Heart right ventricle (tissue), 16 donors: ENCODE data around the gene PKHD1. TPM values are rescaled to one million over a fixed set of nuclear protein-coding genes. Genes with fewer than 3 reads are reported as not detected.

ENCODE experiments used
- ATAC-seq, 8 donors: fragments of 200-7000 bp; cut with Tn5 transposase; one replicate each; pipeline ENCODE4 v1.9.1; 2020; ENCODE audit warnings: mild to moderate bottlenecking in 8 of 8, moderate library complexity in 8 of 8, moderate number of reproducible peaks in 1 of 8
- DNase-seq, 2 donors: peaks; one replicate each; pipeline ENCODE4 v3.0.0-alpha.2; 2020
- H3K27ac ChIP-seq, 10 donors: fragments of 200-600 bp; sonication (generic) in 2 of 10; one replicate each; pipeline versions ENCODE4 v1.5.0 to v1.8.0; 2020 to 2022; ENCODE audit warnings: mild to moderate bottlenecking in 3 of 10
- H3K27me3 ChIP-seq, 7 donors: fragments of 200-600 bp; one replicate each; pipeline ENCODE4 v1.8.0; 2021 to 2022; ENCODE audit warnings: mild to moderate bottlenecking in 2 of 7
- H3K36me3 ChIP-seq, 9 donors: fragments of 200-600 bp; sonication (generic) in 1 of 9; one replicate each; pipeline versions ENCODE4 v1.5.0 to v1.8.0; 2020 to 2022; ENCODE audit warnings: mild to moderate bottlenecking in 2 of 9
- H3K4me1 ChIP-seq, 9 donors: fragments of 200-600 bp; sonication (generic) in 1 of 9; one replicate each; pipeline versions ENCODE4 v1.5.0 to v1.8.0; 2020 to 2022; ENCODE audit warnings: mild to moderate bottlenecking in 4 of 9
- H3K4me3 ChIP-seq, 10 donors: fragments of 200-600 bp; sonication (generic) in 2 of 10; one replicate each; pipeline versions ENCODE4 v1.5.0 to v1.8.0; 2020 to 2022; ENCODE audit warnings: mild to moderate bottlenecking in 7 of 10, moderate library complexity in 2 of 10
- H3K9me3 ChIP-seq, 11 donors: fragments of 200-600 bp in 10 of 11; sonication (generic) in 2 of 11; one replicate each; pipeline versions ENCODE4 v1.5.0 to v1.8.0; 2013 to 2022; ENCODE audit warnings: mild to moderate bottlenecking in 2 of 11, control low read depth in 1 of 11, moderate library complexity in 1 of 11
- WGBS, 2 donors: extraction: QIAGEN DNeasy Blood & Tissue Kit; methylation state at CpG; one replicate each; pipeline ENCODE4 v1.1.7; 2013; ENCODE audit warnings: inconsistent platforms in 1 of 2; 5-methylcytosine and 5-hydroxymethylcytosine counted together
- intact Hi-C, 10 donors: fragments of 100-400 bp; cut with DNase I; formaldehyde crosslinking; loops; one replicate each; pipeline versions ENCODE4 v1.11.1 to v1.14.2; 2022
- polyA plus RNA-seq, 2 donors: library from polyadenylated mRNA; stranded (reverse); fragments of 200-250 nt; gene quantifications; one replicate each; pipeline ENCODE4 v1.2.3, GENCODE V29; 2013
- total RNA-seq, 10 donors: library from RNA; stranded (reverse); fragmentation: NEBNext Ultra II Directional in 3 of 10; extraction: Animal tissue kit (Norgen Biotek cat#: 25700) in 3 of 10; gene quantifications; one replicate each; pipeline versions ENCODE4 v1.2.1 to v1.2.4, GENCODE V29; 2021 to 2023
- TF ChIP-seq, protein P1 (sequence below), 9 donors: fragments of 200-600 bp; sonication (generic) in 2 of 9; IDR thresholded peaks; one replicate each; pipeline versions ENCODE4 v1.5.0 to v1.8.0; 2021 to 2022; ENCODE audit warnings: antibody characterized with exemption in 9 of 9, mild to moderate bottlenecking in 5 of 9, moderate library complexity in 1 of 9
- donor health status: Arrhythmogenic right ventricular cardiomyopathy.
- donor health status: ischemic (EF 13 %, LVEDD 7.1; RV severe dilation, severe dysfunction).
- donor health status: healthy with polysubstance abuse.
- donor health status: DM: no; HTN: yes; CAD: no.
- donor health status: DM: no; HTN: no; CAD: no.
- donor health status: ischemic (EF 25% LVEDD 6.9; RV normal size, moderate dysfunction).
- donor health status: ischemic (EF 25% LVEDD 5.7; RV mildly dilated, moderate dysfunction).
- donor health status: healthy.
- donor health status: DM: yes; HTN: yes; CAD: no.
- donor health status: Ischemic cardiomyopathy.
- donor health status: ischemic (EF 35%, LVEDD 5.7; RV mildly dilated, moderate dysfunction).
- donor health status: nonischemic (EF 11% LVEDD 7.7; RV severe dilation, severe dysfunction).
- donor health status: DM: yes; HTN: yes; CAD: no.
- donor health status: PGD.
- donor health status: ischemic (EF 29% LVEDD 5.4; RV normal size, mild dysfunction).
- donor health status: nonischemic (EF 23%, LVEDD 6.1; RV moderate dilation, normal function).

The PKHD1 gene
- total and polyA plus RNA-seq, 12 donors: under 0.01 to 0.07 (median 0.02) TPM; not detected in 7

DNA sequence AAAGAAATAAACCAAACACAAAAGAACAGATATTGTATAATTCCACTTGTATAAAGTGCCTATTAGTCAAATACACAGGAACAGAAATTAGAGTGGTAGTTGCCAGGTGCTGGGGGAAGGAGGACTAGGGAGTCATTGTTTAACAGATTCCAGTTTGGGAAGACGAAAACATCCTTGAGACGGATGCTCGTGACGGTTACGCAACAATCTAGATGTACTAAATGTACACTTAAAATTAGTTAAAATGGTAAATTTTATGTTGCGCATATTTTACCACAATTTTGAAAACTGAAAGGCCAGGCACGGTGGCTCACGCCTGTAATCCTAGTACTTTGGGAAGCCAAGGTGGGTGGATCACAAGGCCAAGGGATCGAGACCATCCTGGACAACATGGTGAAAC is 111.0 kb downstream of the PKHD1 start:
- TF ChIP-seq, protein P1, sequence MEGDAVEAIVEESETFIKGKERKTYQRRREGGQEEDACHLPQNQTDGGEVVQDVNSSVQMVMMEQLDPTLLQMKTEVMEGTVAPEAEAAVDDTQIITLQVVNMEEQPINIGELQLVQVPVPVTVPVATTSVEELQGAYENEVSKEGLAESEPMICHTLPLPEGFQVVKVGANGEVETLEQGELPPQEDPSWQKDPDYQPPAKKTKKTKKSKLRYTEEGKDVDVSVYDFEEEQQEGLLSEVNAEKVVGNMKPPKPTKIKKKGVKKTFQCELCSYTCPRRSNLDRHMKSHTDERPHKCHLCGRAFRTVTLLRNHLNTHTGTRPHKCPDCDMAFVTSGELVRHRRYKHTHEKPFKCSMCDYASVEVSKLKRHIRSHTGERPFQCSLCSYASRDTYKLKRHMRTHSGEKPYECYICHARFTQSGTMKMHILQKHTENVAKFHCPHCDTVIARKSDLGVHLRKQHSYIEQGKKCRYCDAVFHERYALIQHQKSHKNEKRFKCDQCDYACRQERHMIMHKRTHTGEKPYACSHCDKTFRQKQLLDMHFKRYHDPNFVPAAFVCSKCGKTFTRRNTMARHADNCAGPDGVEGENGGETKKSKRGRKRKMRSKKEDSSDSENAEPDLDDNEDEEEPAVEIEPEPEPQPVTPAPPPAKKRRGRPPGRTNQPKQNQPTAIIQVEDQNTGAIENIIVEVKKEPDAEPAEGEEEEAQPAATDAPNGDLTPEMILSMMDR (IDR thresholded peaks at IDR 0.05): no peak
- intact Hi-C loops: no loop called here
- no peak for ATAC-seq
- no peaks in the 10 kb centered on the region for H3K9me3 ChIP-seq
- peaks cover 0 to 9% (median 0%) of the 10 kb centered on the region in 7 donors for H3K27me3 ChIP-seq
- DNase-seq: no peak
- H3K4me1 ChIP-seq: no peaks in the 10 kb centered on the region
- no peaks in the 10 kb centered on the region for H3K36me3 ChIP-seq
- WGBS, 2 donors: 93 to 94% methylated on average over 9 of the region's 9 CpGs
- H3K27ac ChIP-seq: no peak overlapping the region
- H3K4me3 ChIP-seq: no peak overlapping the region

DNA sequence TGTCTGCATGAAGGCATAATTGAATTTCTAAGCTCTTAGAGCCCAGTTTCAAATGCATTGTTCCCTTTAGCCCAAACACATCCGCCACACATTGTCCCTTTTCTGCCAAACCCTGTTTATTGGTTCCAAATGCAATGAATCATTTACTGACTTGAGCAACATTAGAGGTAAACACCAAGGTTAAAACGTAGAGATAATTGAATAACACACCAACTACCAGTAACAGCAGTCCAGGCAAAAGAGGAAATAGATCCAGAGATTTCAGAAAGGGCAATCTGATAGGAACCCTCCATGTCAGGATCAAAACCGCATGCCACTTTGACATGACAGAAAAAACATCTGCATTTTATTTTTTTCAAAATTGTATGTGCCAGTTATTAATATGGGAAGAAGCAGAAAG is 114.8 kb downstream of the PKHD1 start:
- intact Hi-C loops: no loop called here
- peaks cover 0 to 10% (median 0%) of the 10 kb centered on the region in 11 donors for H3K9me3 ChIP-seq
- no peaks in the 10 kb centered on the region for H3K36me3 ChIP-seq
- no peaks in the 10 kb centered on the region for H3K4me1 ChIP-seq
- 64 to 72% methylated on average over 3 of the region's 3 CpGs for WGBS, 2 donors
- no peak overlapping the region for H3K27ac ChIP-seq
- TF ChIP-seq, protein P1 (IDR thresholded peaks at IDR 0.05): no peak
- peaks cover 0 to 8% (median 0%) of the 10 kb centered on the region in 7 donors for H3K27me3 ChIP-seq
- DNase-seq: no peak
- H3K4me3 ChIP-seq: no peak overlapping the region
- no peak for ATAC-seq

DNA sequence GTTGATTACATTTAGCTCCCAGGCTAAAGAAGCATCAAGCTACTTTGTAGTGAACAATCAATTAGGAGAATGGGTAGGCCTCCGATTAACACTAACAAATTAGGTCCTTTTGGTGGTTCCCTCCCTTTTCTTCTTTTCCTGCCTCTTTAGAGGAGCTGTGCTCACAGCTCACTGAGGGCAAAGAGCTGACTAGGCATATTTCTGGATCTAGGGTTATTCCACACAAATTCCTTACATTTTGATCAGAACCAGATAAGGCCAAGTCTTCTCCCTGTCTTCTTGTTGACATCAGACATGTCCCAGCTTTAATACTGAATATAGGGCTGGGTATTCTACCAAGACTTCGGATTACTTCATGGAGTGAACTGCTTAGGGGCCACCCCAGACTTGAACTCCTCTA is 119.1 kb downstream of the PKHD1 start:
- Histone ChIP-seq H3K4me3 (no peak overlapping the region), H3K36me3 (no peaks in the 10 kb centered on the region), H3K27ac (no peak overlapping the region), H3K27me3 (peaks cover 0 to 20% (median 4%) of the 10 kb centered on the region in 7 donors), H3K9me3 (peaks cover 0 to 10% (median 0%) of the 10 kb centered on the region in 11 donors), H3K4me1 (no peaks in the 10 kb centered on the region)
- ATAC-seq (no peak), DNase-seq (no peak)
- TF ChIP-seq, protein P1 (IDR thresholded peaks at IDR 0.05): no peak
- intact Hi-C loops: loop anchor here in 2 of 10 donors (10.0 kb wide), 2 partner anchors 113 to 1153 kb away; partner anchors contain the start of gene TFAP2B (in 2 of the 2)
- WGBS, 2 donors: 74 to 84% methylated on average over 2 of the region's 2 CpGs

DNA sequence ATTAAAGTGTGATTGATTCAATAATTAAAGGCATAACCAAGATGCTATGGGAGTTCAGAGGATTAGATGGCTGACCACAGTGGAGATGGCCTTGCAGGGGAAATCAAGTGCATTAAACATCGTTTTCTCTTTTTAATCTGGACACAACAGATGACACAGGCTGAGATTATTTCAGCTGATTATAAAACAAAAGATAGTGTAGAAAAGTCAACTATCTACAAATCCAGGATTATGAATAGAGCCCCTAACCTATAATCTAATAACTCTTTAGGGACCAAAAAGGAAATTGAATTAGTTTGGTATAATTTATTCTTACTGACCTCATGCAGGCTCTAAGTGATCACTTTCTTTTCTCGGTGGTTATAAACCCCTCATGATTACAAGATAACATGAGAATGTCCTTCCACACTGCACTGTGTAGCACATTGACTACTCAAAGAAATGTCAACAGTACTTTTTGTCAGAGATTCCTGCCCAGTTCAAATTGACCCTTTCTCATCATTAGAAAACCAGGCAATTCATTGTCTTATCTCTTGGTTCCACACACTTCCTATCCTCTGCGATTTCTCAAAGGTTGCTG is 122.1 kb downstream of the PKHD1 start:
- Histone ChIP-seq H3K27me3 (peaks cover 0 to 40% (median 17%) of the 10 kb centered on the region in 7 donors), H3K36me3 (no peaks in the 10 kb centered on the region), H3K27ac (no peak overlapping the region), H3K4me3 (no peak overlapping the region), H3K9me3 (peaks cover 0 to under 1% (median 0%) of the 10 kb centered on the region in 11 donors), H3K4me1 (no peaks in the 10 kb centered on the region)
- intact Hi-C loops: loop anchor here in 2 of 10 donors (10.0 kb wide), 2 partner anchors 111 to 1151 kb away; partner anchors contain the start of gene TFAP2B (in 2 of the 2)
- TF ChIP-seq, protein P1 (IDR thresholded peaks at IDR 0.05): no peak
- DNase-seq: no peak
- WGBS, 2 donors: 20 to 22% methylated on average over 3 of the region's 3 CpGs
- ATAC-seq: no peak
